ENCODE data around the gene ANKRD34A.
"Not testable (repeated sequence)": the region's sequence is repeated elsewhere in the genome, so short reads cannot be mapped to it uniquely, and the experiment has no call there.

Gene ANKRD34A

GRCh38 chr1:145946477-145946986 lies 17.8 kb downstream of the ANKRD34A start:
- DNase-seq (ENCODE audit: low spot score) = no peak

- no peak for DNase-seq (ENCODE audit: low spot score)
These were observed 19.8 kb downstream of the ANKRD34A start for GRCh38 chr1:145944532-145944931.

GRCh38 chr1:145942871-145943270 lies 21.5 kb downstream of the ANKRD34A start:
- no peak for DNase-seq (ENCODE audit: low spot score)

- DNase-seq (ENCODE audit: low spot score) = no peak
These were observed 22.0 kb downstream of the ANKRD34A start for GRCh38 chr1:145942405-145942804.

GRCh38 chr1:145937436-145937835 lies 26.9 kb downstream of the ANKRD34A start:
- no peak for DNase-seq (ENCODE audit: low spot score)

GRCh38 chr1:145936247-145936646 lies 28.1 kb downstream of the ANKRD34A start:
- no peak for DNase-seq (ENCODE audit: low spot score)

- DNase-seq (ENCODE audit: low spot score) = no peak
These were observed 28.7 kb downstream of the ANKRD34A start for GRCh38 chr1:145935708-145936107.

GRCh38 chr1:145932522-145933009 lies 31.8 kb downstream of the ANKRD34A start:
- DNase-seq (ENCODE audit: low spot score) = not testable (repeated sequence)

GRCh38 chr1:145927916-145928643 lies 36.3 kb downstream of the ANKRD34A start:
- DNase-seq (ENCODE audit: low spot score) = no peak

- DNase-seq (ENCODE audit: low spot score) = peak; percentile 92
These were observed 37.1 kb downstream of the ANKRD34A start, which contains the start of gene RBM8A for GRCh38 chr1:145927063-145927886. TSS of gene RBM8A (minus strand) at chr1:145927484. CDS start at chr1:145927426, 58 bp downstream.

GRCh38 chr1:145926686-145927062 lies 37.7 kb downstream of the ANKRD34A start:
- DNase-seq (ENCODE audit: low spot score) = no peak

GRCh38 chr1:145922266-145922665 lies 42.1 kb downstream of the ANKRD34A start:
- DNase-seq (ENCODE audit: low spot score) = no peak

GRCh38 chr1:145920297-145920696 lies 44.1 kb downstream of the ANKRD34A start:
- not testable (repeated sequence) for DNase-seq (ENCODE audit: low spot score)

GRCh38 chr1:145918992-145919939 lies 45.1 kb downstream of the ANKRD34A start:
- peak; percentile 66 for DNase-seq (ENCODE audit: low spot score)

- peak; percentile 88 for DNase-seq (ENCODE audit: low spot score)
These were observed 46.0 kb downstream of the ANKRD34A start, which contains the start of gene PEX11B for GRCh38 chr1:145918144-145918991. TSS of gene PEX11B (minus strand) at chr1:145918717. CDS start at chr1:145918688, 29 bp downstream.

- no peak for DNase-seq (ENCODE audit: low spot score)
These were observed 46.8 kb downstream of the ANKRD34A start for GRCh38 chr1:145917595-145917994.

- DNase-seq (ENCODE audit: low spot score) = no peak
These were observed 47.6 kb downstream of the ANKRD34A start for GRCh38 chr1:145916745-145917144.

GRCh38 chr1:145912128-145912641 lies 52.2 kb downstream of the ANKRD34A start:
- no peak for DNase-seq (ENCODE audit: low spot score)
